ENCODE data around the gene DDX6. TPM values are rescaled to one million over a fixed set of nuclear protein-coding genes. Genes with fewer than 3 reads are reported as not detected.
"Not testable (repeated sequence)": the region's sequence is repeated elsewhere in the genome, so short reads cannot be mapped to it uniquely, and the experiment has no call there.

Gene DDX6
- total and polyA plus RNA-seq, 2 donors (not counting 1 experiment from before 2014, with no cell fraction given) = 36.7 to 255 TPM

- H3K27me3 ChIP-seq (replicated peaks in 1 of 4; ENCODE audit: control extremely low read depth in 1 of 4, control insufficient read depth in 3 of 4, insufficient read depth in 4 of 4, low read length in 3 of 4) = no peaks in the 10 kb centered on the region
- DNase-seq (no peak), ATAC-seq (ENCODE audit: low read depth) (no peak)
- no peaks in the 10 kb centered on the region for H4K20me1 ChIP-seq (ENCODE audit: control insufficient read depth, insufficient read depth, low read length, poor library complexity, severe bottlenecking)
- intact Hi-C loops (cut with micrococcal nuclease) = no loop called here
- Mint-ChIP-seq H3K27ac (no peak overlapping the region), H3K4me3 (no peak overlapping the region), H3K9me3 (ENCODE audit: insufficient read depth) (no peaks in the 10 kb centered on the region), H3K27me3 (peaks cover 4% of the 10 kb centered on the region), H3K4me1 (peaks cover 11% of the 10 kb centered on the region)
- ChIA-PET CTCF (interaction anchor here (0.7 kb wide), 1 partner anchor 1289 kb away, joined by 3 read pairs; no protein-coding TSS in a partner anchor), POLR2A (no interaction called here)
- no peaks in the 10 kb centered on the region for H3K36me3 ChIP-seq (replicated peaks in 1 of 2; ENCODE audit: control extremely low read depth in 1 of 2, control insufficient read depth in 1 of 2, extremely low read depth in 1 of 2, insufficient read depth in 2 of 2, low read length in 1 of 2)
- no peak for TF ChIP-seq CTCF (IDR thresholded peaks at IDR 0.05)
- TF ChIP-seq EZH2 (IDR thresholded peaks at IDR 0.05; ENCODE audit: borderline replicate concordance, insufficient read depth, low read depth, low read length, poor library complexity, severe bottlenecking) = no peak
- H3K4me2 ChIP-seq (replicated peaks; ENCODE audit: low read depth, low read length, poor library complexity, severe bottlenecking) = no peak overlapping the region
- peaks cover 0 to 8% of the 10 kb centered on the region in 2 donors for H3K4me1 ChIP-seq (ENCODE audit: control insufficient read depth in 2 of 2, insufficient read depth in 2 of 2, low read length in 2 of 2)
- no peaks in the 10 kb centered on the region for H3K9me3 ChIP-seq (ENCODE audit: control extremely low read depth in 1 of 3, control insufficient read depth in 2 of 3, insufficient read depth in 1 of 3, low read length in 2 of 3)
- no peak overlapping the region for H2AFZ ChIP-seq (ENCODE audit: insufficient read depth, low read depth, low read length, poor library complexity, severe bottlenecking)
- H3K27ac ChIP-seq (ENCODE audit: low read length in 2 of 2) = no peak overlapping the region
- H3K4me3 ChIP-seq (ENCODE audit: control extremely low read depth in 1 of 5, extremely low read depth in 1 of 5, insufficient read depth in 1 of 5, low read depth in 2 of 5, low read length in 4 of 5) = no peak overlapping the region
- H3K9ac ChIP-seq (ENCODE audit: low read length) = no peak overlapping the region
- H3K79me2 ChIP-seq (ENCODE audit: control insufficient read depth, insufficient read depth, low read length) = no peaks in the 10 kb centered on the region
These were observed 76.1 kb downstream of the DDX6 start for GRCh38 chr11:118714816-118715215.

- H3K4me3 ChIP-seq (ENCODE audit: control extremely low read depth in 1 of 5, extremely low read depth in 1 of 5, insufficient read depth in 1 of 5, low read depth in 2 of 5, low read length in 4 of 5); H3K36me3 ChIP-seq (replicated peaks in 1 of 2; ENCODE audit: control extremely low read depth in 1 of 2, control insufficient read depth in 1 of 2, extremely low read depth in 1 of 2, insufficient read depth in 2 of 2, low read length in 1 of 2); H3K9ac ChIP-seq (ENCODE audit: low read length); H3K4me2 ChIP-seq (replicated peaks; ENCODE audit: low read depth, low read length, poor library complexity, severe bottlenecking); H3K79me2 ChIP-seq (ENCODE audit: control insufficient read depth, insufficient read depth, low read length); ATAC-seq (ENCODE audit: low read depth); H2AFZ ChIP-seq (ENCODE audit: insufficient read depth, low read depth, low read length, poor library complexity, severe bottlenecking); H3K9me3 Mint-ChIP-seq (ENCODE audit: insufficient read depth); H3K9me3 ChIP-seq (ENCODE audit: control extremely low read depth in 1 of 3, control insufficient read depth in 2 of 3, insufficient read depth in 1 of 3, low read length in 2 of 3); POLR2A ChIA-PET; H4K20me1 ChIP-seq (ENCODE audit: control insufficient read depth, insufficient read depth, low read length, poor library complexity, severe bottlenecking); H3K27ac ChIP-seq (ENCODE audit: low read length in 2 of 2); H3K4me1 ChIP-seq (ENCODE audit: control insufficient read depth in 2 of 2, insufficient read depth in 2 of 2, low read length in 2 of 2); H3K4me3 Mint-ChIP-seq; H3K27me3 Mint-ChIP-seq; intact Hi-C loops (cut with micrococcal nuclease); CTCF ChIA-PET; DNase-seq; H3K27ac Mint-ChIP-seq; H3K27me3 ChIP-seq (replicated peaks in 1 of 4; ENCODE audit: control extremely low read depth in 1 of 4, control insufficient read depth in 3 of 4, insufficient read depth in 4 of 4, low read length in 3 of 4): not testable (repeated sequence)
- H3K4me1 Mint-ChIP-seq = peaks cover 11% of the 10 kb centered on the region
- 100% methylated on average over 2 of the region's 5 CpGs for WGBS (ENCODE audit: insufficient coverage)
These were observed 76.5 kb downstream of the DDX6 start for GRCh38 chr11:118714416-118714815.

Measured in B cell (primary cell).